A549 (cell line): ENCODE data around the gene GUCY1A2.

ENCODE experiments used
- HDAC2 ChIP-seq: fragments of 200-600 bp; sonication (generic); IDR thresholded peaks from 2 replicates; pipeline ENCODE4 v1.6.1; 2016
- RAD21 ChIP-seq, 2 experiments: fragments of >200 bp in 1 of 2; sonication (Bioruptor Twin) in 1 of 2; formaldehyde crosslinking in 1 of 2; IDR thresholded peaks in 1 of 2; conservative IDR thresholded peaks in 1 of 2; 2 replicates in 1 of 2; 3 replicates in 1 of 2; pipeline ENCODE4 v1.6.1; 2012 to 2018; ENCODE audit warnings: inconsistent platforms in 1 of 2
- RFX5 ChIP-seq: fragments of 450-650 bp; IDR thresholded peaks from 2 replicates; pipeline ENCODE4 v1.7.1; 2014; ENCODE audit warnings: antibody characterized with exemption, mild to moderate bottlenecking, moderate library complexity
- TF ChIP-seq, protein P1 (sequence below): fragments of >200 bp; sonication (Bioruptor Twin); formaldehyde crosslinking; IDR thresholded peaks from 3 replicates; pipeline ENCODE4 v1.5.1; 2016
- TF ChIP-seq, protein P2 (sequence below): IDR thresholded peaks from 2 replicates; pipeline ENCODE4 v1.6.1; 2012

DNA sequence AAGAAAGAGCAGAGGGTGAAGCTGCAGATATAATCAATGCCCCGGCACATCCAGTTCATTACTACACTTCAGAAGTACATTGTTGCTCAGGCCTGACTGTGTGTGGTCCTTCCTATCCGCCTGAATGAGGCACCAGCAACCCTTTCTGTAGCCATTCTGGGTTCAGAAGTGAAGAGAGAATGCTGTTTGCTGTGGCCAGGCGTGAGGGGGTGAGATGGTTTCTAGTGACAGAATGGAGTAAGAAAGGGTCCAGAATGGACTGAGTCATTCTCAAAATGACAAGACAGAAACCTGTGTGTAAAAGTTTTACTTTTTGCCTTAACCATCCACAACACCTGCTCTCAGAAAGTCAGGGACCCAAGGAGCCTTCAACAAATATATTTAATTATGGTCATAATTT, 334.8 kb downstream of the GUCY1A2 start:
- TF ChIP-seq, protein P1, sequence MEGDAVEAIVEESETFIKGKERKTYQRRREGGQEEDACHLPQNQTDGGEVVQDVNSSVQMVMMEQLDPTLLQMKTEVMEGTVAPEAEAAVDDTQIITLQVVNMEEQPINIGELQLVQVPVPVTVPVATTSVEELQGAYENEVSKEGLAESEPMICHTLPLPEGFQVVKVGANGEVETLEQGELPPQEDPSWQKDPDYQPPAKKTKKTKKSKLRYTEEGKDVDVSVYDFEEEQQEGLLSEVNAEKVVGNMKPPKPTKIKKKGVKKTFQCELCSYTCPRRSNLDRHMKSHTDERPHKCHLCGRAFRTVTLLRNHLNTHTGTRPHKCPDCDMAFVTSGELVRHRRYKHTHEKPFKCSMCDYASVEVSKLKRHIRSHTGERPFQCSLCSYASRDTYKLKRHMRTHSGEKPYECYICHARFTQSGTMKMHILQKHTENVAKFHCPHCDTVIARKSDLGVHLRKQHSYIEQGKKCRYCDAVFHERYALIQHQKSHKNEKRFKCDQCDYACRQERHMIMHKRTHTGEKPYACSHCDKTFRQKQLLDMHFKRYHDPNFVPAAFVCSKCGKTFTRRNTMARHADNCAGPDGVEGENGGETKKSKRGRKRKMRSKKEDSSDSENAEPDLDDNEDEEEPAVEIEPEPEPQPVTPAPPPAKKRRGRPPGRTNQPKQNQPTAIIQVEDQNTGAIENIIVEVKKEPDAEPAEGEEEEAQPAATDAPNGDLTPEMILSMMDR, result no peak
- TF ChIP-seq, protein P2, sequence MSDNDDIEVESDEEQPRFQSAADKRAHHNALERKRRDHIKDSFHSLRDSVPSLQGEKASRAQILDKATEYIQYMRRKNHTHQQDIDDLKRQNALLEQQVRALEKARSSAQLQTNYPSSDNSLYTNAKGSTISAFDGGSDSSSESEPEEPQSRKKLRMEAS, result no peak
- TF ChIP-seq RAD21 (conservative IDR thresholded peaks at IDR 0.05 in 1 of 2, IDR thresholded peaks at IDR 0.05 in 1 of 2) (no peak), HDAC2 (no peak), RFX5 (no peak)
